Measurements from ENCODE around the gene TMEM170A.

TMEM170A gene

DNA sequence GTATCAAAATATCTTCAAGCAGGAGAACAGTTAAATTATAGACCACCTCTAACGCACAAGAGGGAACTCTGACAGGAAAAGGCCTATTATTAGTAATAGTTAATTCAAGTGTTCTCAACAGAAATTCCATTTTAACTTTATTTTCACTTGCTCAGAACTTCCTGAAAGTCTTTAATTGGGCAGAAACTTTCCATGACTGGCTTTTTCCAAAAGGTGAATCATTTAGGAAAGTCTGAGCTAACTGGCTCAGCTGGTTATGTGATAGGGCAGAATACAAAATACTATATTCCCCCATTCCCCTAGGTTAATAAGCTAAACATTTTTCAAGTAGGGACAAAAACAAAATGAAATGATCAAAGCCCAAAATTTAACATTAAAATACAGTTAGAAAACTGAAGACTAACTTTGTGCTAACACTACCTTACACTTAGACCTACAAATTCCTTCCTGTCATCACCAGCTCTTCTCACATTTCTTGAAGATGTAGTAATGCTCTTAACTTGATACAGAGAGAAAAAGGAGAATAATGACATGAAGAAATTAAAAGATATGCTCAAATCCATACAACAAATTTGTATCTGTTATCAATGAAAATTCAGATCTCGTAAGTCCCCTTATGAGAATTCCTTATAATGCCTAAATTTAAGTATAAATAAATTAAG lies 62.2 kb downstream of the TMEM170A start:
- DNase-seq (ENCODE audit: low read depth in 2 of 2): peak; percentile 23 to 31

DNA sequence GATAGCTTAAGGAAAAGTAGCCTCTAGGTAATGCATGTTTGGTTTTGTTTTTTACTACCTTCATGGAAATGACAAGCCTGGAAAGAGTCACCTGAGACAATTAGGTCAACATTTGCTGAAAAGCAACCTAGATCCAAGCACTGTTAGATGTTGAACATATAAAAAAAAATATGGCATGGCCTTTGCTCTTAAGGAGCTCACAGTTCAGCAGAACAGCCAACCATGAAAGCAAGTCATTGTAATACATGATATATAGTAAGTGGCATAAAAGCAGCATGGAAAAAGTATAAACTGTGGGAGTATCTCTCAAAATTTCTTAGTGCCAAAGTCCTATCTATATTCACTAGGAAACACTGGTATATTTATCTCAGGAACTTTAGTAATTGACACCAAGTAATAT lies 62.8 kb downstream of the TMEM170A start:
- no peak for DNase-seq (ENCODE audit: low read depth in 2 of 2)

GRCh38 chr16:75398333-75398732 lies 66.2 kb downstream of the TMEM170A start:
- DNase-seq (ENCODE audit: low read depth in 2 of 2): no peak

DNA sequence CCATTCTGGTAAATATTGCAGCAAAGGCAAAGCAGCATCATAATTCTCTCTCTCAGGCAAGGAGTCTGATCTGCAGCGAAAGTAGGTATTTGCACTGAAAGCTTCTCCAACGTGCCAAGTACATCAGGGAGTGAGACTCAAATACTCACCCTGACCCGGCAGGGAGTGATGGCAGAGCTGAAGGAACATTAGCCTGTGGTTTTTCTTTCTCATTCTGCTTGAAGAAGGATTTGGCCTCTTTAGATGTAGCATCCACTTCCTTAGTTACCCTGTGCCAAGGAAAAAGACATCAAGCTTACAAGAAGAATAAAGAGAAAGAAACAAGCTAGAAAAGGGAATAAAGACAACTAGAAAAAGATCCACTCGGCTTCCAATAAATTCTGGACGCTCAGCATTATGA lies 69.5 kb downstream of the TMEM170A start:
- no peak for DNase-seq (ENCODE audit: low read depth in 2 of 2)

Measured in fibroblast of skin of left biceps (primary cell).